Measurements from ENCODE around the gene PRR20E.
"Not testable (repeated sequence)": the region's sequence is repeated elsewhere in the genome, so short reads cannot be mapped to it uniquely, and the experiment has no call there.

PRR20E gene

GRCh38 chr13:57166897-57167296 lies at the start of gene PRR20E:
PRR20E (plus strand) TSS chr13:57167197; CDS start chr13:57167584, 387 bp downstream.
- not testable (repeated sequence) for DNase-seq

- no peak for DNase-seq
Measured at GRCh38 chr13:57123681-57124080, 43.3 kb upstream of the PRR20E start.

GRCh38 chr13:57128909-57129308 lies 38.1 kb upstream of the PRR20E start:
- no peak for DNase-seq

- no peak for DNase-seq
Measured at GRCh38 chr13:57136093-57136492, 30.9 kb upstream of the PRR20E start.

- DNase-seq: no peak
Measured at GRCh38 chr13:57137585-57137984, 29.4 kb upstream of the PRR20E start.

GRCh38 chr13:57138988-57139387 lies 28.0 kb upstream of the PRR20E start:
- no peak for DNase-seq

GRCh38 chr13:57139781-57140180 lies 27.2 kb upstream of the PRR20E start:
- not testable (repeated sequence) for DNase-seq

- DNase-seq: not testable (repeated sequence)
Measured at GRCh38 chr13:57140235-57140968, 26.6 kb upstream of the PRR20E start, which contains the start of gene PRR20A. PRR20A (plus strand) TSS chr13:57140918; CDS start chr13:57141305, 387 bp downstream.

GRCh38 chr13:57147188-57147587 lies 19.8 kb upstream of the PRR20E start, which contains the start of gene PRR20B:
PRR20B (plus strand) TSS chr13:57147488; CDS start chr13:57147875, 387 bp downstream.
- DNase-seq: not testable (repeated sequence)

- DNase-seq: not testable (repeated sequence)
Measured at GRCh38 chr13:57148106-57148505, 18.9 kb upstream of the PRR20E start.

- not testable (repeated sequence) for DNase-seq
Measured at GRCh38 chr13:57153761-57154160, 13.2 kb upstream of the PRR20E start, which contains the start of gene PRR20C. PRR20C (plus strand) TSS chr13:57154061; CDS start chr13:57154448, 387 bp downstream.

- not testable (repeated sequence) for DNase-seq
Measured at GRCh38 chr13:57160332-57160731, 6.7 kb upstream of the PRR20E start, which contains the start of gene PRR20D. PRR20D (plus strand) TSS chr13:57160632; CDS start chr13:57161019, 387 bp downstream.

GRCh38 chr13:57191667-57192066 lies 24.7 kb downstream of the PRR20E start:
- no peak for DNase-seq

- DNase-seq: no peak
Measured at GRCh38 chr13:57212989-57213388, 46.0 kb downstream of the PRR20E start.

All from GOT3 (cell line).